ENCODE results near the gene CSPG4.
"Not testable (repeated sequence)": the region's sequence is repeated elsewhere in the genome, so short reads cannot be mapped to it uniquely, and the experiment has no call there.

Gene CSPG4

GRCh38 chr15:75738014-75738646 is 25.5 kb upstream of the CSPG4 start:
- H3K9ac ChIP-seq (ENCODE audit: low read length) = peak overlapping the region; percentile 75
- peak overlapping the region; percentile 68; the same call in 1 of the 2 replicates for H2AFZ ChIP-seq (ENCODE audit: low read length)
- H3K9me3 ChIP-seq (ENCODE audit: low read length) = no peaks in the 10 kb centered on the region
- no peak overlapping the region for H3K27ac ChIP-seq (ENCODE audit: low read depth, low read length, poor library complexity, severe bottlenecking)
- no peaks in the 10 kb centered on the region for H3K36me3 ChIP-seq (ENCODE audit: insufficient read depth, low read length)
- no peaks in the 10 kb centered on the region for H3K79me2 ChIP-seq (ENCODE audit: insufficient read depth, low read length)
- no peaks in the 10 kb centered on the region for H3K9me2 ChIP-seq (ENCODE audit: low read depth, low read length)
- no peaks in the 10 kb centered on the region for H4K20me1 ChIP-seq (ENCODE audit: insufficient read depth, low read length)
- peaks cover 13% of the 10 kb centered on the region for H3K4me1 ChIP-seq (ENCODE audit: insufficient read depth, low read length, severe bottlenecking)
- peak overlapping the region; percentile 87 for H3K4me2 ChIP-seq (ENCODE audit: low read length)
- no peaks in the 10 kb centered on the region for H3F3A ChIP-seq (ENCODE audit: insufficient read depth, low read length)
- peak overlapping the region; percentile 74 for H3K4me3 ChIP-seq (ENCODE audit: low read depth, low read length, poor library complexity, severe bottlenecking)
- no peaks in the 10 kb centered on the region for H3K27me3 ChIP-seq (ENCODE audit: insufficient read depth, low read length)
- TF ChIP-seq CTCF (IDR thresholded peaks at IDR 0.05; ENCODE audit: low read length) (no peak), EZH2 (IDR thresholded peaks at IDR 0.05; ENCODE audit: borderline replicate concordance, low read length) (no peak)

- H3K9me2 ChIP-seq (ENCODE audit: low read depth, low read length); H3F3A ChIP-seq (ENCODE audit: insufficient read depth, low read length); H4K20me1 ChIP-seq (ENCODE audit: insufficient read depth, low read length); H3K79me2 ChIP-seq (ENCODE audit: insufficient read depth, low read length); H3K36me3 ChIP-seq (ENCODE audit: insufficient read depth, low read length); H3K27ac ChIP-seq (ENCODE audit: low read depth, low read length, poor library complexity, severe bottlenecking); H3K27me3 ChIP-seq (ENCODE audit: insufficient read depth, low read length); H3K9me3 ChIP-seq (ENCODE audit: low read length); H2AFZ ChIP-seq (ENCODE audit: low read length): not testable (repeated sequence)
- H3K4me1 ChIP-seq (ENCODE audit: insufficient read depth, low read length, severe bottlenecking) = peaks cover 13% of the 10 kb centered on the region
- peak overlapping the region; percentile 87 for H3K4me2 ChIP-seq (ENCODE audit: low read length)
- peak overlapping the region; percentile 74 for H3K4me3 ChIP-seq (ENCODE audit: low read depth, low read length, poor library complexity, severe bottlenecking)
- H3K9ac ChIP-seq (ENCODE audit: low read length) = peak overlapping the region; percentile 75; the same call in 1 of the 2 replicates
These were observed 24.7 kb upstream of the CSPG4 start for GRCh38 chr15:75737116-75738013.

- Histone ChIP-seq H3K27ac (ENCODE audit: low read depth, low read length, poor library complexity, severe bottlenecking) (no peak overlapping the region), H3K4me3 (ENCODE audit: low read depth, low read length, poor library complexity, severe bottlenecking) (no peak overlapping the region), H3K79me2 (ENCODE audit: insufficient read depth, low read length) (no peaks in the 10 kb centered on the region), H3K4me1 (ENCODE audit: insufficient read depth, low read length, severe bottlenecking) (peaks cover 13% of the 10 kb centered on the region), H2AFZ (ENCODE audit: low read length) (no peak overlapping the region), H3K9me2 (ENCODE audit: low read depth, low read length) (no peaks in the 10 kb centered on the region), H4K20me1 (ENCODE audit: insufficient read depth, low read length) (no peaks in the 10 kb centered on the region), H3K9me3 (ENCODE audit: low read length) (no peaks in the 10 kb centered on the region), H3K36me3 (ENCODE audit: insufficient read depth, low read length) (no peaks in the 10 kb centered on the region), H3K27me3 (ENCODE audit: insufficient read depth, low read length) (no peaks in the 10 kb centered on the region), H3K9ac (ENCODE audit: low read length) (no peak overlapping the region), H3K4me2 (ENCODE audit: low read length) (no peak overlapping the region), H3F3A (ENCODE audit: insufficient read depth, low read length) (no peaks in the 10 kb centered on the region)
- TF ChIP-seq CTCF (IDR thresholded peaks at IDR 0.05; ENCODE audit: low read length) = no peak
These were observed 23.6 kb upstream of the CSPG4 start for GRCh38 chr15:75736256-75736655.

- H3F3A ChIP-seq (ENCODE audit: insufficient read depth, low read length); H3K36me3 ChIP-seq (ENCODE audit: insufficient read depth, low read length); H3K79me2 ChIP-seq (ENCODE audit: insufficient read depth, low read length); H4K20me1 ChIP-seq (ENCODE audit: insufficient read depth, low read length); H2AFZ ChIP-seq (ENCODE audit: low read length); H3K27me3 ChIP-seq (ENCODE audit: insufficient read depth, low read length); H3K9me3 ChIP-seq (ENCODE audit: low read length); H3K4me2 ChIP-seq (ENCODE audit: low read length); H3K9ac ChIP-seq (ENCODE audit: low read length); H3K27ac ChIP-seq (ENCODE audit: low read depth, low read length, poor library complexity, severe bottlenecking); H3K9me2 ChIP-seq (ENCODE audit: low read depth, low read length); H3K4me3 ChIP-seq (ENCODE audit: low read depth, low read length, poor library complexity, severe bottlenecking): not testable (repeated sequence)
- H3K4me1 ChIP-seq (ENCODE audit: insufficient read depth, low read length, severe bottlenecking) = peaks cover 13% of the 10 kb centered on the region
These were observed 22.5 kb upstream of the CSPG4 start for GRCh38 chr15:75734861-75735760.

Measured in OCI-LY1 (cell line).